ENCODE measurements around the gene TIMM50.

DNA sequence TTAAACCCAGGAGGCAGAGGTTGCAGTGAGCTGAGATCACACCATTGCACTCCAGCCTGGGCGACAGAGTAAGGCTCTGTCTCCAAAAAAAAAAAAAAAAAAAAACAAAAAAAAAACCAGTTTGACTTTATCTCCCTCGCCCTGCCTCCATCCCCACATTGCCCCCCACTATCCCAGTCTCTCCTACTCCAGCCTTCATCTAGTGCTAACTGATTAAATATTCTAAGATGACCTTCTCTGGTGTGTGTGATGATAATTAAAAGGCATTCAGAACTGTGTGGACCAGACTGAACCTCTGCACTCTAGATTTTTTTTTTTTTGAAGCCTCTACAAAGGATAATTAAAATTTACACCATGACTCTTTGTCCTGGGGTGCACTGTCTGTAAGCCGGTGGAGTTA lies 12.2 kb downstream of the TIMM50 start:
- TF ChIP-seq, protein P1, sequence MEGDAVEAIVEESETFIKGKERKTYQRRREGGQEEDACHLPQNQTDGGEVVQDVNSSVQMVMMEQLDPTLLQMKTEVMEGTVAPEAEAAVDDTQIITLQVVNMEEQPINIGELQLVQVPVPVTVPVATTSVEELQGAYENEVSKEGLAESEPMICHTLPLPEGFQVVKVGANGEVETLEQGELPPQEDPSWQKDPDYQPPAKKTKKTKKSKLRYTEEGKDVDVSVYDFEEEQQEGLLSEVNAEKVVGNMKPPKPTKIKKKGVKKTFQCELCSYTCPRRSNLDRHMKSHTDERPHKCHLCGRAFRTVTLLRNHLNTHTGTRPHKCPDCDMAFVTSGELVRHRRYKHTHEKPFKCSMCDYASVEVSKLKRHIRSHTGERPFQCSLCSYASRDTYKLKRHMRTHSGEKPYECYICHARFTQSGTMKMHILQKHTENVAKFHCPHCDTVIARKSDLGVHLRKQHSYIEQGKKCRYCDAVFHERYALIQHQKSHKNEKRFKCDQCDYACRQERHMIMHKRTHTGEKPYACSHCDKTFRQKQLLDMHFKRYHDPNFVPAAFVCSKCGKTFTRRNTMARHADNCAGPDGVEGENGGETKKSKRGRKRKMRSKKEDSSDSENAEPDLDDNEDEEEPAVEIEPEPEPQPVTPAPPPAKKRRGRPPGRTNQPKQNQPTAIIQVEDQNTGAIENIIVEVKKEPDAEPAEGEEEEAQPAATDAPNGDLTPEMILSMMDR (IDR thresholded peaks at IDR 0.05), result no peak
- TF ChIP-seq POLR2A (IDR thresholded peaks at IDR 0.05), result no peak

All from lower leg skin (tissue), 3 donors.